GM12878 (cell line): Measurements from ENCODE around the gene NEXN. TPM values are rescaled to one million over a fixed set of nuclear protein-coding genes. Genes with fewer than 3 reads are reported as not detected.

Experiments
- ATF2 ChIP-seq: IDR thresholded peaks from 2 replicates; pipeline ENCODE4 v1.6.1; 2012; ENCODE audit warnings: low read length, inconsistent platforms
- BHLHE40 ChIP-seq, 2 experiments: fragments of 450-650 bp in 1 of 2; IDR thresholded peaks; 2 replicates each; pipeline ENCODE4 v1.6.1; 2011 to 2017; ENCODE audit warnings: low read depth in 2 of 2, borderline replicate concordance in 1 of 2, improper control_type of control experiment in 1 of 2, low read length in 1 of 2, mild to moderate bottlenecking in 1 of 2
- BRCA1 ChIP-seq: IDR thresholded peaks from 2 replicates; pipeline ENCODE4 v1.6.1; 2011; ENCODE audit warnings: low read depth, low read length, improper control_type of control experiment
- CHD1 ChIP-seq: IDR thresholded peaks from 2 replicates; pipeline ENCODE4 v1.6.1; 2012; ENCODE audit warnings: low read depth, low read length, improper control_type of control experiment
- CHD2 ChIP-seq: IDR thresholded peaks from 2 replicates; pipeline ENCODE4 v1.6.1; 2011; ENCODE audit warnings: low read depth, low read length, improper control_type of control experiment, borderline replicate concordance
- E2F4 ChIP-seq: IDR thresholded peaks from 2 replicates; pipeline ENCODE4 v1.6.1; 2012; ENCODE audit warnings: low read depth, low read length, improper control_type of control experiment
- E4F1 ChIP-seq: fragments of 450-650 bp; IDR thresholded peaks from 2 replicates; pipeline ENCODE4 v1.6.1; 2018; ENCODE audit warnings: borderline replicate concordance, mild to moderate bottlenecking; ENCODE audit not compliant: partially characterized antibody
- JUNB ChIP-seq: IDR thresholded peaks from 2 replicates; pipeline ENCODE4 v1.6.1; 2016; ENCODE audit warnings: antibody characterized with exemption, mild to moderate bottlenecking
- MAX ChIP-seq: IDR thresholded peaks from 2 replicates; pipeline ENCODE4 v1.6.1; 2012; ENCODE audit warnings: low read depth, low read length, improper control_type of control experiment
- MEF2A ChIP-seq: IDR thresholded peaks from 2 replicates; pipeline ENCODE4 v1.6.1; 2011; ENCODE audit warnings: low read depth, mild to moderate bottlenecking, low read length, moderate library complexity; ENCODE audit not compliant: insufficient read depth
- RAD51 ChIP-seq: fragments of 450-650 bp; IDR thresholded peaks from 2 replicates; pipeline ENCODE4 v1.6.1; 2016; ENCODE audit warnings: moderate library complexity, mild to moderate bottlenecking, inconsistent platforms
- RCOR1 ChIP-seq: conservative IDR thresholded peaks from 2 replicates; pipeline ENCODE4 v1.6.1; 2012; ENCODE audit warnings: low read depth, low read length, improper control_type of control experiment
- REST ChIP-seq: IDR thresholded peaks from 2 replicates; pipeline ENCODE4 v1.6.1; 2012; ENCODE audit warnings: mild to moderate bottlenecking, low read depth, low read length
- SKIL ChIP-seq: fragments of 450-650 bp; IDR thresholded peaks from 2 replicates; pipeline ENCODE4 v1.6.1; 2017; ENCODE audit warnings: mild to moderate bottlenecking, low read depth, inconsistent platforms; ENCODE audit not compliant: poor library complexity, severe bottlenecking
- SREBF2 ChIP-seq: IDR thresholded peaks from 2 replicates; pipeline ENCODE4 v1.6.1; 2012; ENCODE audit warnings: mild to moderate bottlenecking, low read length
- SUPT20H ChIP-seq: IDR thresholded peaks from 2 replicates; pipeline ENCODE4 v1.6.1; 2011; ENCODE audit warnings: low read depth, mild to moderate bottlenecking, low read length, moderate library complexity, borderline replicate concordance; ENCODE audit not compliant: control insufficient read depth
- TARDBP ChIP-seq: IDR thresholded peaks from 2 replicates; pipeline ENCODE4 v1.6.1; 2016; ENCODE audit warnings: borderline replicate concordance
- YY1 ChIP-seq: IDR thresholded peaks from 2 replicates; pipeline ENCODE4 v1.6.1; 2011; ENCODE audit warnings: low read depth, mild to moderate bottlenecking, low read length
- polyA plus RNA-seq, 11 experiments: library from polyadenylated mRNA; depleted of rRNA in 4 of 11; unstranded in 6 of 11; stranded (reverse) in 5 of 11; fragments of >200 nt; fragmentation: Nextera tagmentation in 4 of 11; fragmentation: Illumina TruSeq in 1 of 11; extraction: Ambion mirVana in 4 of 11; extraction: Trizol in 1 of 11; gene quantifications; 1 replicate in 1 of 11; 2 replicates in 10 of 11; pipeline versions ENCODE4 v1.2.1 to v1.2.3, GENCODE V29; 2011 to 2016; ENCODE audit warnings: inconsistent platforms in 2 of 11, missing spikeins in 2 of 11, low read depth in 1 of 11
- total RNA-seq, 4 experiments: library from RNA; depleted of rRNA in 3 of 4; stranded (reverse); fragments of >200 nt in 3 of 4; fragmentation: Illumina TruSeq in 1 of 4; extraction: Trizol in 1 of 4; gene quantifications; 2 replicates each; pipeline versions ENCODE4 v1.2.1 to v1.2.3, GENCODE V29; 2013 to 2021

NEXN gene
- total and polyA plus RNA-seq, 10 of the 15 experiments (the other 5 are each of a cell fraction or from before 2014, with no cell fraction given), result 2.5 to 46.6 (median 15.4) TPM

GRCh38 chr1:77978293-77978968 lies 90.0 kb downstream of the NEXN start (continued):
- 0 out of 2 replicates have a peak, but pooled peaks have one; percentile 31 for TF ChIP-seq REST
- peak; percentile 80 for TF ChIP-seq JUNB
- no peak for TF ChIP-seq RCOR1
- TF ChIP-seq MAX, result no peak
- peak; percentile 86; the same call in 1 of the 2 replicates for TF ChIP-seq CHD1
- no peak for TF ChIP-seq RAD51
- no peak for TF ChIP-seq BRCA1
- TF ChIP-seq MEF2A, result peak; percentile 63; the same call in 1 of the 2 replicates
- TF ChIP-seq ATF2, result peak; percentile 51; the same call in 1 of the 2 replicates
- TF ChIP-seq E4F1, result no peak
- TF ChIP-seq SREBF2, result no peak
- TF ChIP-seq CHD2, result peak; percentile 53; the same call in 1 of the 2 replicates
- TF ChIP-seq BHLHE40 (IDR thresholded peaks at IDR 0.05; ENCODE audit: borderline replicate concordance in 1 of 2, low read depth in 2 of 2, low read length in 1 of 2), result no peak; a peak in 1 of 4 replicates
- TF ChIP-seq SKIL, result peak; percentile 47
- TF ChIP-seq TARDBP, result 0 out of 2 replicates have a peak, but pooled peaks have one; percentile 23
- peak; percentile 95 for TF ChIP-seq YY1
- TF ChIP-seq SUPT20H, result no peak
- 0 out of 2 replicates have a peak, but pooled peaks have one; percentile 56 for TF ChIP-seq E2F4
